GM20000 (cell line): ENCODE results near the gene NUFIP1.

Source experiments
- DNase-seq: peaks from one replicate; pipeline ENCODE4 v3.0.0; 2012; ENCODE audit warnings: low spot score
- TF ChIP-seq, protein P1 (sequence below): IDR thresholded peaks from 2 replicates; pipeline ENCODE4 v1.5.1; 2012; ENCODE audit warnings: mild to moderate bottlenecking, control low read depth; ENCODE audit errors: extremely low read depth, missing control alignments

NUFIP1 gene

DNA sequence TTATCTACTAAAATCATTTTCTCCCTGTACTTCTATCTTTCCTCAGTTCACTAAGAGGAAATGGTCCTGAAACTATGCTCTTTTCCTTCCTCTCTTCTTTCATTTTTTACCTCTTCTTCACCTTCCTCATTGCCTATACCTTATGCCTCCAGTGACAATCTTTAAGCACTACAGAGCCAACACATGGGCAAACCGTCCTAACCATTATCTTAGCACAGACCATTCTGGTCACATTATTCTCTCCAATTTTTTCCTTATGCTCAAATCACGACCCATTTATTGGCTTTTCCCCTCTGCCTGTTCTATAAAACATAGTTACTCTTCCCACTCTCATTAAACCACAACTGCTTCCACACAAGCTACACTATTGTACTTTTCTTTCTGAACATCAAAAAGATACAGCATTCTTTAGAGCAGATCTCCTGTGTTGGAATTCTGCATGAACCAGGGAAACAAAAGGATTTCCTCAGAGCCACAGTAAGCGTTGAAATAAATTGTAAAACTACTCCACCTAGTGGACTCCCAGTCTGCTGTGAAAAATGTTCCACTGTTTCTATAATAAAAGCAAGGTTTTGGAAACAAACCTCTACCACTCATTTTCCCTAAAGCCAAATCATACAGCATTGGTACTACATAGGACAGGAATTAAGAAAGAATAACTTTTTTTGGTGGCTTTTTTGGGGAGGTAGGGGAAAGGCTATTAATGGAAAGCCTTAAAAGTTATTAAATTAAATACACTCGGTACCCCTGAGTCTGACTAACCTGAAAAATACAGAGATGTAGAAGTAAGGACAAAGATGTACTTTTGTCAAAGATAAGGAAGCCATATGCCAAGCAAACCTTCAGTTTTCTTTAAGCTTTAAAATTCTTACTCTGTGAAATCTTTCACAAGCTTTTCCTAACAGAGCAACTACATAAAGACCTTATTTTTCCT, 19.5 kb downstream of the NUFIP1 start:
- TF ChIP-seq, protein P1, sequence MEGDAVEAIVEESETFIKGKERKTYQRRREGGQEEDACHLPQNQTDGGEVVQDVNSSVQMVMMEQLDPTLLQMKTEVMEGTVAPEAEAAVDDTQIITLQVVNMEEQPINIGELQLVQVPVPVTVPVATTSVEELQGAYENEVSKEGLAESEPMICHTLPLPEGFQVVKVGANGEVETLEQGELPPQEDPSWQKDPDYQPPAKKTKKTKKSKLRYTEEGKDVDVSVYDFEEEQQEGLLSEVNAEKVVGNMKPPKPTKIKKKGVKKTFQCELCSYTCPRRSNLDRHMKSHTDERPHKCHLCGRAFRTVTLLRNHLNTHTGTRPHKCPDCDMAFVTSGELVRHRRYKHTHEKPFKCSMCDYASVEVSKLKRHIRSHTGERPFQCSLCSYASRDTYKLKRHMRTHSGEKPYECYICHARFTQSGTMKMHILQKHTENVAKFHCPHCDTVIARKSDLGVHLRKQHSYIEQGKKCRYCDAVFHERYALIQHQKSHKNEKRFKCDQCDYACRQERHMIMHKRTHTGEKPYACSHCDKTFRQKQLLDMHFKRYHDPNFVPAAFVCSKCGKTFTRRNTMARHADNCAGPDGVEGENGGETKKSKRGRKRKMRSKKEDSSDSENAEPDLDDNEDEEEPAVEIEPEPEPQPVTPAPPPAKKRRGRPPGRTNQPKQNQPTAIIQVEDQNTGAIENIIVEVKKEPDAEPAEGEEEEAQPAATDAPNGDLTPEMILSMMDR = peak; percentile 25
- DNase-seq = no peak

DNA sequence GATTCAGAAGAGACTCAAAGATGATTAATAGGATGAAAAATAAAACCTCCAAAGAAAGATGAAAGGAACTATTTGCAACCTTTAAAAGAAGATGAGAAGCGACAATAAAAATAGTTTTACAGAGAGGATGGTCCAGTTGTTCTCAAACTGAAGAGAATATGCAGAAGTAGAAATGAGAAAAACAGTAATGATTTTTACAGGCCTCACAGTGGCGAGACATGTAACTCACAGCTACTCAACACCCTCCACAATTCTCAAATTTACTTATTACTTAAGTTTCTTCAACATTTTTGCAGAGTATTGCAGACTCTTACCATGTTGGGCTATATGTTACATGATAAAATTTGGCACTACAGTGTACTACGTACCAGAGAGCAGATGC, 20.8 kb downstream of the NUFIP1 start:
- TF ChIP-seq, protein P1 = no peak

DNA sequence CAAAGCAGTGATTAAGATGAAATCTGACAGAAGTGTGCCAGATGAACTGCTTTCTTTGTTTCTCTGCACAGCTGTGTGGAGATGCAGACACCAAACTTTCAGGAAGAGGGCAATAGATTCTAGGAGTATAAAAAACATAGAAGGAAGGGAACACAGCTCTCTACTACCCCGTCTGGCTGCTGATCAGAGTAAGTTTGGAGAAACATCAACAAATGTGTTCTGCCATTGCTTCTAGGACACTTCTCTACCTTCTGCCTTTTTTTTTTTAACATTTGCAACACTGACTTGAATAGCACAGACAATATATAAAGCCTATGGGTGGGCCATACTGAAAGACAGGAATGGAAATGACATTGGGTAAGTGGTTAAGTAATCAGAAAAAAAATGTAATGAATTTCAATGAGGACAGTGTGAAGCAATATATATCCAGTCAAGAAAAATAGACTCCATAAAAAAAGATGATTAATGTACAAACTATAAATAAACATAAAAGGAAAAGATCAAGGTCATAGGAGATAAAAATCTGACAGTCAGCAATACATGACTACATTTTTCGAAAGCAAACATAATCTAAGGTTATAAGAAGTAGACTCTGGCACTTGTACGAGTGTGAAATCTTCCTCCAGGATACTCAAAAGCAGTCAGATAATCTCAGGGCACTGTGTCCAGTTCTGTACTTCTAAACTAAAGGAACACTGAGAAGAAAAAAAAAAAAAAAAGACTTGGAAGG, 21.4 kb downstream of the NUFIP1 start:
- TF ChIP-seq, protein P1 = no peak
- no peak for DNase-seq

More for the DNA sequence above, 20.8 kb downstream of the NUFIP1 start:
- no peak for DNase-seq

DNA sequence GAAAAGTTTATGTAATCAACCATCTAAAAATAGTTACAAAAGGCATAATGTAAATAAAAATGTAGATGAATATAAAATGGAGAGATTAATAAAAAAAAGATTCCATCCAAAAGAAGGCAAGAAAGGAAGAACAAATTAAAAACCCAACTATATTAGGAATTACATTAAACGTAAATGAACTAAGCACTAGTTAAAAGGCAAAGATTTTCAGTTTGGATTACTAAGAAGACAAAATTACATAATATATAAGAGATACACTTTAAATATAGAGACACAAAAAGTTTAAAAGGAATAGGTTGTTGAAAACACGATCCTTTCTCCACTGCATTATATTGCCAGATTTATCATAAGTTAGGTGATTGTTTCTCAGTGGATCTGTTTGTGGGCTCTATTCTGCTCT, 27.3 kb downstream of the NUFIP1 start:
- TF ChIP-seq, protein P1 = no peak
- no peak for DNase-seq

DNA sequence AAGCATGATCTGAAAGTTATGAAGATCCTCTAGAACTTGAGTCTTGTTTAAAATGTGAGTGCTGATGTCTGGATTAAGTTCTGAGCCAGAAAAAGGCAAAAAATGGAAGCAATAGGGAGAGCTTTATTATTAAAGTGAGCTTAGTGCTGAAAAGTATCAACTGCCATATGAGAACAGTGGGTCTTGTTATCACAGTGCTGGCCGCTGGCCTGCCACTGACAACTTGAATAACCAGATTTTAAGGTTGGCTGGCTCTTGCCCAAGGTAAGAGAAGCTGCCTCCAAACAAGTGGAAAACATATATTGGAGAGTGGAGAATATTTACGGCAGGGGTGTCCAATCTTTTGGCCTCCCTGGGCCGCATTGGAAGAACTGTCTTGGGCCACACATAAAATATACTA, 33.9 kb downstream of the NUFIP1 start:
- TF ChIP-seq, protein P1 = no peak
- DNase-seq = no peak

DNA sequence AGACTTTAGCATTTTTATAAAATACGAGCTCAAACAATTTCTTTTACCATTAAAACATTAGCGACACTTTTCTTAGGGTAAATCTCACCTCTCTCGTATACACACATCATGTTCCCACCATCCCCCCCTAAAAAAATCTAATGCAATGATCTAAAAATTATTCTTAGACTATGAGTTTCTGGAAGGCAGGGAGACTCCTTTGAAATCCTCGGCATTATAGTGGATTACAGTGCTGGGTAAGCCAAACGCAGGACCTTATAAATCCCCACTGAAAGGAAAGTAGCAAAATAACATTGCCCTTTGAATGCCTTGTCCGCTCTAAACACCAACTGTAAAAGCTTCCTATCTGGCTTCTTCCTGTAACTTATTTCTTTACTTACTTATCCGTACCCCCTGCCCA, 35.0 kb downstream of the NUFIP1 start:
- DNase-seq = no peak
- TF ChIP-seq, protein P1 = no peak

DNA sequence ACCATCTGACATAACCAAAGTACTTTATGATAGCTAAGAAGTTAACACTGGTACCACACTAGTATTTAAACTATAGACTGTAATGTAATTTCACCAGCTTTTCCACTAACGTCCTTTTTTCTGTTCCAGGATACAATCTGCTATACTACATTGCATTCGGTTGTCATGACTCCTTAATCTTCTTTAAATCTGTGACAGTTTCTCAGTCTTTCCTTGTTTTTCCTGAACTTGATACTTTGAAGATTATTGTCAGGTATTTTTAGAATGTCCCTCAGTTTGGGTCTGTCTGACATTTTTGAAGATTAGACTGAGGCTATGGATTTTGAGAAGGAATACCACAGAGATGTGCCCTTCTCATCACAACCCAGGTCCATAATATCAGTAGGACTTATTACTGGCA, 36.6 kb downstream of the NUFIP1 start:
- DNase-seq = no peak
- TF ChIP-seq, protein P1 = no peak
